ENCODE data around the gene PNKP.

The PNKP gene

GRCh38 chr19:49874503-49875157 is 7.3 kb upstream of the PNKP start:
- no peak for DNase-seq

GRCh38 chr19:49873834-49874233 is 6.5 kb upstream of the PNKP start:
- no peak for DNase-seq

- no peak for DNase-seq
Measured at GRCh38 chr19:49873129-49873521, 5.7 kb upstream of the PNKP start.

- DNase-seq: no peak
Measured at GRCh38 chr19:49872245-49873128, 5.1 kb upstream of the PNKP start.

GRCh38 chr19:49871349-49871985 is 4.1 kb upstream of the PNKP start:
- no peak for DNase-seq

GRCh38 chr19:49870309-49870901 is 3.0 kb upstream of the PNKP start:
- no peak for DNase-seq

GRCh38 chr19:49869484-49870308 is 2.3 kb upstream of the PNKP start:
- DNase-seq: peak; percentile 76

GRCh38 chr19:49869009-49869483 is 1.7 kb upstream of the PNKP start:
- DNase-seq: no peak

GRCh38 chr19:49864890-49865289 is 2.5 kb downstream of the PNKP start:
- DNase-seq: no peak

GRCh38 chr19:49863935-49864320 is 3.4 kb downstream of the PNKP start:
- DNase-seq: no peak

- no peak for DNase-seq
Measured at GRCh38 chr19:49863254-49863934, 4.0 kb downstream of the PNKP start.

GRCh38 chr19:49862391-49863253 is 4.8 kb downstream of the PNKP start:
- no peak for DNase-seq

- DNase-seq: no peak
Measured at GRCh38 chr19:49861541-49862378, 5.6 kb downstream of the PNKP start.

GRCh38 chr19:49861107-49861506 is 6.3 kb downstream of the PNKP start:
- no peak for DNase-seq

- DNase-seq: no peak
Measured at GRCh38 chr19:49860336-49861102, 6.9 kb downstream of the PNKP start.

- DNase-seq: no peak
Measured at GRCh38 chr19:49859682-49860335, 7.6 kb downstream of the PNKP start.

GRCh38 chr19:49858088-49858985 is 9.0 kb downstream of the PNKP start:
- no peak for DNase-seq

GRCh38 chr19:49857838-49858087 is 9.6 kb downstream of the PNKP start:
- DNase-seq: no peak
